ENCODE data around the gene OCSTAMP.

DNA sequence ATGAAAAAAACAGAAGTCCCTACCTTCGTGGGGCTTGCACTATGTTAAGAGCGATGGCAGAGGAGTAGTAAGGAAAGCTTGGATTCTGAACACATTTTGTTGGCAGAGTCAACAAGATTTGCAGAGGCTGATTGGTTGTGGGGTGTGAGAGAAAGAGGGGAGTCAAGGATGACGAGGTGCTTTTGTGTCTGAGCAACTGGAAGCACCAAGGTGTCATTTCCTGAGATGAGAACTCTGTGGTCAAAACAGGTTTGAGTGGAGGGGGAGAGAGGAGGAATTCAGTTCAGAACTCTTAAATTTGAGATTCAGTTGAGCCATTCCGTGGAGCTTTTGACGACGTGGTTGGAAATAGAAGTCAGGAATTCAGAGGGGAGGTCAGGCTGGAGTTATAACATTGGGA is 3.5 kb downstream of the OCSTAMP start:
- TF ChIP-seq CTCF (IDR thresholded peaks at IDR 0.05): no peak
- no peak for TF ChIP-seq POLR2A (IDR thresholded peaks at IDR 0.05)

Data from right lobe of liver (tissue), 4 donors.